MM.1S (cell line): ENCODE data around the gene GIPC1.

Experiments used
- DNase-seq: peaks from one replicate; pipeline ENCODE4 v3.0.0-alpha.2; 2015
- H2AFZ ChIP-seq: fragments of 300-600 bp; sonication (generic); 2 replicates; pipeline ENCODE4 v1.6.0; 2016; ENCODE audit warnings: antibody characterized with exemption, low read length
- H3F3A ChIP-seq: fragments of 300-600 bp; sonication (generic); 2 replicates; pipeline ENCODE4 v1.6.1; 2016; ENCODE audit warnings: mild to moderate bottlenecking, antibody characterized with exemption, low read length, moderate library complexity, mixed read lengths; ENCODE audit not compliant: insufficient read depth
- H3K27ac ChIP-seq: fragments of 300-600 bp; sonication (generic); 2 replicates; pipeline ENCODE4 v1.5.1; 2016; ENCODE audit warnings: mild to moderate bottlenecking, low read length
- H3K27me3 ChIP-seq: fragments of 300-600 bp; sonication (generic); replicated peaks from 2 replicates; pipeline ENCODE4 v1.6.0; 2016; ENCODE audit warnings: low read length; ENCODE audit not compliant: insufficient read depth
- H3K36me3 ChIP-seq: fragments of 300-600 bp; sonication (generic); replicated peaks from 2 replicates; pipeline ENCODE4 v1.6.1; 2016; ENCODE audit warnings: mild to moderate bottlenecking, low read length, mixed read lengths; ENCODE audit not compliant: insufficient read depth
- H3K4me1 ChIP-seq: fragments of 300-600 bp; sonication (generic); 2 replicates; pipeline ENCODE4 v1.6.1; 2016; ENCODE audit warnings: low read length, mixed read lengths
- H3K4me2 ChIP-seq: fragments of 300-600 bp; sonication (generic); 2 replicates; pipeline ENCODE4 v1.6.0; 2016; ENCODE audit warnings: low read depth, low read length
- H3K4me3 ChIP-seq: fragments of 300-600 bp; sonication (generic); 2 replicates; pipeline ENCODE4 v1.5.1; 2016; ENCODE audit warnings: low read length, mixed read lengths
- H3K79me2 ChIP-seq: fragments of 300-600 bp; sonication (generic); 2 replicates; pipeline ENCODE4 v1.6.1; 2016; ENCODE audit warnings: mixed run types, low read length, mixed read lengths
- H3K9ac ChIP-seq: fragments of 300-600 bp; sonication (generic); 2 replicates; pipeline ENCODE4 v1.6.1; 2016; ENCODE audit warnings: low read length, mixed read lengths
- H3K9me2 ChIP-seq: fragments of 300-600 bp; sonication (generic); replicated peaks from 2 replicates; pipeline ENCODE4 v1.6.1; 2016; ENCODE audit warnings: mild to moderate bottlenecking, low read length, mixed read lengths; ENCODE audit not compliant: insufficient read depth
- H3K9me3 ChIP-seq: fragments of 300-600 bp; sonication (generic); replicated peaks from 2 replicates; pipeline ENCODE4 v1.6.1; 2016; ENCODE audit warnings: mild to moderate bottlenecking, low read length, mixed read lengths; ENCODE audit not compliant: insufficient read depth
- H4K20me1 ChIP-seq: fragments of 300-600 bp; sonication (generic); 2 replicates; pipeline ENCODE4 v1.6.1; 2016; ENCODE audit warnings: mild to moderate bottlenecking, low read length, moderate library complexity, mixed read lengths; ENCODE audit not compliant: insufficient read depth
- EZH2 ChIP-seq: fragments of 300-600 bp; sonication (generic); optimal IDR thresholded peaks from 2 replicates; pipeline ENCODE3; 2017; ENCODE audit warnings: low read depth, mild to moderate bottlenecking, antibody characterized with exemption, low read length, mixed read lengths
- EZH2phosphoT487 ChIP-seq: fragments of 300-600 bp; sonication (generic); IDR thresholded peaks from 2 replicates; pipeline ENCODE4 v1.6.1; 2018; ENCODE audit warnings: antibody characterized with exemption, low read length
- TF ChIP-seq, protein P1 (sequence below): fragments of 300-600 bp; sonication (generic); IDR thresholded peaks from 2 replicates; pipeline ENCODE4 v1.5.1; 2016; ENCODE audit warnings: antibody characterized with exemption, low read length, mixed read lengths

GIPC1 gene

GRCh38 chr19:14519245-14519859 is 23.4 kb upstream of the GIPC1 start:
- Histone ChIP-seq H3K9ac (no peak overlapping the region), H3K79me2 (peaks cover 38% of the 10 kb centered on the region), H3K36me3 (peaks cover 23% of the 10 kb centered on the region), H4K20me1 (peaks cover 19% of the 10 kb centered on the region), H2AFZ (no peak overlapping the region), H3K4me2 (peak overlapping the region; percentile 58; the same call in 1 of the 2 replicates), H3K9me2 (no peaks in the 10 kb centered on the region), H3K4me3 (no peak overlapping the region), H3F3A (peaks cover 18% of the 10 kb centered on the region), H3K27me3 (no peaks in the 10 kb centered on the region), H3K27ac (no peak overlapping the region), H3K4me1 (peaks cover 16% of the 10 kb centered on the region), H3K9me3 (no peaks in the 10 kb centered on the region)
- TF ChIP-seq EZH2phosphoT487 (no peak), EZH2 (no peak)
- TF ChIP-seq, protein P1, sequence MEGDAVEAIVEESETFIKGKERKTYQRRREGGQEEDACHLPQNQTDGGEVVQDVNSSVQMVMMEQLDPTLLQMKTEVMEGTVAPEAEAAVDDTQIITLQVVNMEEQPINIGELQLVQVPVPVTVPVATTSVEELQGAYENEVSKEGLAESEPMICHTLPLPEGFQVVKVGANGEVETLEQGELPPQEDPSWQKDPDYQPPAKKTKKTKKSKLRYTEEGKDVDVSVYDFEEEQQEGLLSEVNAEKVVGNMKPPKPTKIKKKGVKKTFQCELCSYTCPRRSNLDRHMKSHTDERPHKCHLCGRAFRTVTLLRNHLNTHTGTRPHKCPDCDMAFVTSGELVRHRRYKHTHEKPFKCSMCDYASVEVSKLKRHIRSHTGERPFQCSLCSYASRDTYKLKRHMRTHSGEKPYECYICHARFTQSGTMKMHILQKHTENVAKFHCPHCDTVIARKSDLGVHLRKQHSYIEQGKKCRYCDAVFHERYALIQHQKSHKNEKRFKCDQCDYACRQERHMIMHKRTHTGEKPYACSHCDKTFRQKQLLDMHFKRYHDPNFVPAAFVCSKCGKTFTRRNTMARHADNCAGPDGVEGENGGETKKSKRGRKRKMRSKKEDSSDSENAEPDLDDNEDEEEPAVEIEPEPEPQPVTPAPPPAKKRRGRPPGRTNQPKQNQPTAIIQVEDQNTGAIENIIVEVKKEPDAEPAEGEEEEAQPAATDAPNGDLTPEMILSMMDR: no peak
- no peak for DNase-seq

- H3K9me3 ChIP-seq: no peaks in the 10 kb centered on the region
- peak within 1 kb of the TSS; percentile 97 for H3K4me3 ChIP-seq
- peak within 1 kb of the TSS; percentile 85 for H3K27ac ChIP-seq
- TF ChIP-seq EZH2: no peak
- H3K27me3 ChIP-seq: no peaks in the 10 kb centered on the region
- H3K79me2 ChIP-seq: peaks cover 38% of the 10 kb centered on the region
- peaks cover 30% of the 10 kb centered on the region for H3F3A ChIP-seq
- H3K9ac ChIP-seq: peak within 1 kb of the TSS; percentile 96
- peaks cover 19% of the 10 kb centered on the region for H4K20me1 ChIP-seq
- H2AFZ ChIP-seq: peak within 1 kb of the TSS; percentile 89
- peaks cover 16% of the 10 kb centered on the region for H3K4me1 ChIP-seq
- peak within 1 kb of the TSS; percentile 100 for H3K4me2 ChIP-seq
- peaks cover 23% of the 10 kb centered on the region for H3K36me3 ChIP-seq
- H3K9me2 ChIP-seq: no peaks in the 10 kb centered on the region
- peak; percentile 75 for DNase-seq
Measured at GRCh38 chr19:14517840-14518505, 22.0 kb upstream of the GIPC1 start, which contains the start of gene DNAJB1. Gene DNAJB1, minus strand, starts transcription at chr19:14518397. Its CDS starts 48 bp downstream, at chr19:14518349.

DNA sequence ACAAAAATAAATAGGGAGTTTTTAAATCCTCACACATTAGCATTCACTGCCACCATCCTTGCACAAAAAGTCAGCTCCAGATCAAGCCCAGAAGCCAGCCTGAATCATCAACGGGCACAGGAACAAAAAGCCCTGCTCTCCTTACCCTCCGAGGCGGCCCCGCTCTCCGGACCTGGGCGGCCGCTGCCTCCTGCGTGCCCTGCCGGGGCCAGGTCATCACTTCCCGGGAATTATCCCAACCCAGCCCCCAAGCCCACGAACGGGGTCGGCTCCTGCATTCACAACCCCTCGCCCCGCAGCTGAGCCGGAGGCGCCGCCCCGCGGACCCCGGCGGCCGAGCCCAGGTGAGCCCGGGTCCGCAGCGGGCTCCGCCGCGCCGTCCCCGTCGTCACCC is 21.5 kb upstream of the GIPC1 start:
- Histone ChIP-seq H3K4me2 (peak overlapping the region; percentile 100), H3K79me2 (peaks cover 38% of the 10 kb centered on the region), H2AFZ (no peak overlapping the region), H3F3A (peaks cover 32% of the 10 kb centered on the region), H3K27ac (peak overlapping the region; percentile 25; the same call in 1 of the 2 replicates), H3K9ac (peak overlapping the region; percentile 96; the same call in 1 of the 2 replicates), H3K4me1 (peaks cover 16% of the 10 kb centered on the region), H4K20me1 (peaks cover 19% of the 10 kb centered on the region), H3K9me3 (no peaks in the 10 kb centered on the region), H3K27me3 (no peaks in the 10 kb centered on the region), H3K9me2 (no peaks in the 10 kb centered on the region), H3K4me3 (peak overlapping the region; percentile 97), H3K36me3 (peaks cover 23% of the 10 kb centered on the region)
- TF ChIP-seq, protein P1: no peak
- TF ChIP-seq EZH2phosphoT487: no peak
- TF ChIP-seq EZH2: no peak
- DNase-seq: no peak
